Measurements from ENCODE around the gene TRIM9.
"Not testable (repeated sequence)": the region's sequence is repeated elsewhere in the genome, so short reads cannot be mapped to it uniquely, and the experiment has no call there.

The TRIM9 gene

DNA sequence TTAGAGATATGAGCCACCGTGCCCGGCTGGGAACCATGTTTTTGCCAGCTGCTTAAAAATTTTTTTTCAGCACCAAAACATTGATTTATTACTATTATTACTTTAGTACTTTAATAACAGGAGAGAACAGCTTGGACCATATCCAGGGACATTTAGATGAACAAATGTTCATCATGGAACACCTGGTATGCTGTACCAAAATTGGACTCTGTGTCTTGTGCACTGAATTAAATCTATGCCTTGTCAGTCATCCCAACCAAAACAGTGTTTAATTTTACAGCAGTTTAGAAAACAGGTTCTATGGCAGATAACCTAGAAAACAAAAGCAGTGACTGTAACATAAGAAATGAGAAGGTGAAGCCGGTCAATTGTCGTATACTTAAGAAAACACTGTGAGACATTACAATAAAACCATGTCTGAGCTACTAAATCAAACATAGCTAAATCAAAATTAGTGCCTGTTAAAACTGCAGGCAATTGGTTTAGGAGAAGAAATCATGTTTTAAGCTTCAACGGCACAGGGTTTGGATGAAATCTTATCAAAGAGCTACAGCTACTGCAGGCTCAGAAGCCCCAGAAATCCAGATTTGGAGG lies 92.4 kb downstream of the TRIM9 start:
- no peak for DNase-seq (ENCODE audit: low read depth)

- no peak for DNase-seq (ENCODE audit: low read depth)
Measured at GRCh38 chr14:51000566-51000965, 94.3 kb downstream of the TRIM9 start.

DNA sequence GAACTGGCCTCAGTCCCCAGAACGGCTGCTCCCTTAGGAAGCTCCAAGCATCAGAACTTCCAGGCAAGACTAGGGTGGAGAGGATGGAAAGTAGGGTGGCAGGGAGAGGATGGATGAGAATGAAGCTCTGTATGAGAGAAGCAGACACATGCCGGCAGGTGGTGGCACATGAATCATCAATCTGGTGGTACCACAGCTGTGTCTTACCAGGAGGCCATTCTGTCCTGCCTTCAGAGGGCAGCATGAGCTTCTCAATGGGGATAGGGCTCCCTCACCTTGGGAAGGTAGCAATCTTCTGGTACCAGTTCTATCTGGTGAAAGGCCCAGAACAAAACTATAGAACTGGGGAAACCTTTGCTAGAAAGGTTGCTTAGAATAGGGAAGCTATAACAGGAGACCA lies 95.2 kb downstream of the TRIM9 start:
- DNase-seq (ENCODE audit: low read depth) = no peak

DNA sequence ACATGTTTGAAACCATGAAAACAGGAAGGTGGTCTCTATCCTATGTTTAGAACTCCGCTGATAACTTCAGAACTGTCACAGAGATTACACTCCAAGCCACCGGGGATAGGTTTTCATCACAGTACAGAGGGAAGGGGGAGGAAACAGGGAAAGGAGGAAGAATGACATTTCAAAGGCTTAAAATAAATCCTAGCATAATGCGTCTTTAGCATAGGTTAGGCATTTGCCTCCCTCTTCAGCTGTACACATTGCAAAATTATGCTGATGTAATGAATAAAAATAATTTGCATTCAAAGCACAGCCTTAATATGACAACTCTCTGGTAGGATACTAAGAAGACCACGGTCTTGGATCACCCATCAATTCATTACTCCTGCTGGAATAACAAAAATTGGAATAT lies 96.3 kb downstream of the TRIM9 start:
- DNase-seq (ENCODE audit: low read depth) = no peak

DNA sequence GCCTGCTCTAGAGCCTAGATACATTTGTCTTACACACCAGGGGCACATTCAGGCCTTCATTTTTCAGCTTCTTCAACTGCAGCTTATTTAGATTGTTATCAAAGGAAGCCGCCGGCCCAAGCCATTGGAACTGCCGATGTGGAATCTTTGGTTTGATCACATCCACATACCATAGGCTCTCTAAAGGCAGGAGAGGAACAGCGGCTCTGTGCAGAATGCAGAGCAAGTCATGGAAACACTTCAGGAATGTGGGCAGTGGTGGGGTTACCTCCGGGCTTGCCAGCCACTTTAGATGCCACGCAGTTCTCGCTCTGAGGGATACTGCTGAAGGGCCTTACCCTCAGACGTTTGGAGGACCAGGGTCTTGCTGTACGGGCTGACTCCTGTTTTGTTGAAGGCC lies 97.2 kb downstream of the TRIM9 start:
- no peak for DNase-seq (ENCODE audit: low read depth)

DNA sequence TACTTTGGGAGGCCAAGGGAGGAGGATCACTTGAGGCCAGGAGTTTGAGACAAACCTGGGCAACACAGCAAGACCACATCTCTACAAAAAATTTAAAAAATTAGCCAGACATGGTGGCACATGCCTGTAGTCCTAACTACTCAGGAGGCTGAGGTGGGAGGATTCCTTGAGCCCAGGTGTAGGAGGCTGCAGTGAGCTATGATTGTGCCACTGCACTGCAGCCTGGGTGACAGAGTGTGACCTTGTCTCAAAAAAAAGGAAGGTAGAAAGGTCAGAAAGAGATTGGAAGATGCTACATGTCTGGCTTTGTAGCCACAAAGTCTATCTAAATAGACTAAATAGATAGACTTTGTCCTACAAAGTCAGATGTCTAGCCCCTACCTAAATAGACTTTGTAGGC lies 100.7 kb downstream of the TRIM9 start:
- not testable (repeated sequence) for DNase-seq (ENCODE audit: low read depth)

GRCh38 chr14:50985859-50986331 lies 109.0 kb downstream of the TRIM9 start:
- DNase-seq (ENCODE audit: low read depth) = no peak

GRCh38 chr14:50985124-50985858 lies 109.6 kb downstream of the TRIM9 start:
- DNase-seq (ENCODE audit: low read depth) = no peak

- no peak for DNase-seq (ENCODE audit: low read depth)
Measured at GRCh38 chr14:50984036-50984710, 110.7 kb downstream of the TRIM9 start.

GRCh38 chr14:50979941-50980850 lies 114.7 kb downstream of the TRIM9 start:
- no peak for DNase-seq (ENCODE audit: low read depth)

GRCh38 chr14:50978888-50979287 lies 116.0 kb downstream of the TRIM9 start:
- no peak for DNase-seq (ENCODE audit: low read depth)

DNA sequence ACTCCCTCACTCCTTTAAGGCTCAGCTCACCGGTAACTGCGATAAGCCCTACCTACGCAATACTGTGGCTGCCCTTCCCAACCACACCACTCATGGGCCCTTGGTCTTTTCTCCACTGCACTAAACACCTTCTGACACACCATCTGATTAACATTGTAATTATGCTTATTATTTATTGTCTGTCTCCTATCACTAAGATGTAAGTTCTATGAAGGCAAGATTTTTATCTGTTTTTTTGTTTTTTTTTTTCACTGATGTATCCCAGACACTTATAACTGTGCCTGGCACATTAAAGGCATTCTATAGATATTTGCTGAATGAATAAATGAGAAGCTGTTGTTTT lies 116.4 kb downstream of the TRIM9 start:
- DNase-seq (ENCODE audit: low read depth) = no peak

DNA sequence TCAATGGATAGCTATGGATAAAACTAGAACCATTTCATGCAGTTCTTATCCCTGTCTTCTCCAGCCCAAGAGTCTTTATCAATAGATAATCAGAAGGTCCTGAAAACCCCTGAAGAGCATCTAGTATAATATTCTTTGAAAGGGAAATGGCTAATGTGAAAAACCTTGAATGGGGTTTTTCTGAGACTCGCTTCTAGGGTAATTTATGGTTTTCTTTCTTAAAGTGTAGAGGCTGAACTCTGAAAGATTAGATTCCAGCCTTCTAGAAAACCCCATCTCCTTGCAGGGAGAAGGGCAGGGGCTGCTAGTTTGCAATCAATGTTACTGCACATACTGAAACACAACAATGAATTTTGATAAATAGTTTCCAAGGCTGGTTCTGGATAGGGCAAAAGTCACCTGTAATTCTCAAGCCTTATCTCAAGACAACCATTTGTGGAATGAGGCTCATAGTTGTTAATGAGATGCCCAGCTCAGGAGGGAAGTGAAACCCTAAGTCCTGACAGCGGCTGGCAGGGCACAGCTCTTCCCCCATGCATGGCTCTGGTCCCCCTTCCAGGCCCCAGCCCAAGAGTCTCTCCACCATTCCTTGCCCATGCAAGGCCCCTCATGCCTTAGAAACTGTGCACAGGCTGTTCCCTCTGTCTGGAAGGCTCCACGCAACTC lies 116.9 kb downstream of the TRIM9 start:
- no peak for DNase-seq (ENCODE audit: low read depth)

DNA sequence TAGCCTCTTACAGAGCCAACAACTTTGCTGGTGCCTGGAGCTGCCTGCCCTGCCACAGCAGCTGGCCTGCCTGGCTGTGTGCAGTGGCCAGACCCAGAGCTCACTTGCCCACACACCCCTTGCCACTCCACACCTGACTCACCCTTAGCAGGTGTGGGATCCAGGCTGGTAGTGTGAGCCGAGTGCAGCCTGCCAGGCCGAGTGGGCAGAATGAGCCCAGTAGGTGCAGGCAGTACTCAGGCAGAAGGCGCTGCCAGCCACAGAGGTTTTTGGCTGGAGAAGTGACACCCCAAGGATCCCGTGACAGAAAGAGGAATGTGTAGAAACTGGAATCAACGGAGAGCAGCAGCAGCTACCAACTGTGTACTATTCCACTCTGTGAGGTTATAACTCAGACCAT lies 120.8 kb downstream of the TRIM9 start:
- no peak for DNase-seq (ENCODE audit: low read depth)

DNA sequence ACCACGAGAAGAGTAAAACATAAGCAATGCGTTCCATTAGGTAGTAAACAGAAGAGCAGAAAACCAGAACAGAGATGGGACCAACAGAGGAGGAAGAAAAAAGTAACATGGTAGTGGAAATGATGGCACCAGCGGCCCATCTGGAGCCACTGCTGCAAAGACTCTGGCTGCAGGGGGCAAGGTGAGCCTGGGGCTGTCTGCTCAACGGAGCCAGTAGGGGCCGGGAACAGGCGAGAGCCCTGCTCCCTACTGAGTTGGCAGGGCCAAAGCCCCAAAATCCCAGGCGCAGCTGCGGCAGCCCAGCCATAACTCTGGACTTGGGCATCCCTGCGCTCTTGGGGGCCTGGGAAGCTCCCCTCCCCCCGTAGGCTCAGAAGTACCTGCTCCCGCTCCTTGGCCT lies 122.2 kb downstream of the TRIM9 start:
- DNase-seq (ENCODE audit: low read depth) = no peak

DNA sequence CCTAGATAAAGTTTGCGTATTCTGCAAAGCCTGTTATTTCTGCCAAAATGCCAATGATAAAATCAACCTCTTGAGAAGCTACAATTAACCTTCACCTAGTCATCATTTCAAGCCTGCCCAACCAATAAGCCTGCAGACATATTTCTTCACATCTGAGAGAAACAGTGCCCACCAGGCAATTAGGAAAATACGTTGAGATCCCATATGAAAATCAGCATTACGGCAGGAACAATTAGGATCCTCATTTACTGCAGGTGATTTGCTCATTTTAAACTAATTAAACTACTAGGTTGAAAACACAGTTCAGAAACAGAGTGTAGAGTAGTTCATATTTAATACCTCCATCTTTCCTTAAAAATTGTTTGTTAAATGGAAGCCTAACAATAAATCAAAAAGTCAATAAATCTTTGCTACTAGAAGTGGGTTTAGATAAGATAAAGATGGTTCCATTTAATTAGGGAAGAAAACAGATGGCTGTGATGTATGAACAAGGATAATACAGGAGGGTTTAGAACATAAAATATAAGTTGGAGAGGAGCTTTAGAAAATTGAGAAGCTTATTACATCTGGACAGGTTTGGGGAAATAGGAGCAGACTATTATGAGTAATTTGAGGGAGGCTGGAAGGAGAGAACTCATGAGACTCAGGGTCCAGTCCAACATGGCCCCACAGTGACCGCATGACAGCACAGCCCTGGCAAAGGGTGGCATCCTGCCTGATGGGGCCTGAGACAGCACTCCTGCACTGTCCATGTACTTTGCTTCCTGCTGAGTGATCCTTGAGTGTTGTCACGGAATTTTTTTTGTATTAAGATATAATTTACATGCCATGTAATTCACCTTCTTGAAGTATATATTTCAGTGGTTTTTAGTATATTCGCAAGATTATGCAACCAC lies 123.8 kb downstream of the TRIM9 start:
- no peak for DNase-seq (ENCODE audit: low read depth)

GRCh38 chr14:50967790-50968189 lies 127.1 kb downstream of the TRIM9 start:
- no peak for DNase-seq (ENCODE audit: low read depth)

- no peak for DNase-seq (ENCODE audit: low read depth)
Measured at GRCh38 chr14:50967103-50967502, 127.8 kb downstream of the TRIM9 start.

GRCh38 chr14:50964683-50965390 lies 130.1 kb downstream of the TRIM9 start:
- DNase-seq (ENCODE audit: low read depth) = no peak

- DNase-seq (ENCODE audit: low read depth) = no peak
Measured at GRCh38 chr14:50963919-50964318, 131.0 kb downstream of the TRIM9 start.
